ENCODE data around the gene TRMT2B. TPM values are rescaled to one million over a fixed set of nuclear protein-coding genes. Genes with fewer than 3 reads are reported as not detected.

The TRMT2B gene
- polyA plus RNA-seq, 1 donor from 2014 or later: 6.8 TPM

DNA sequence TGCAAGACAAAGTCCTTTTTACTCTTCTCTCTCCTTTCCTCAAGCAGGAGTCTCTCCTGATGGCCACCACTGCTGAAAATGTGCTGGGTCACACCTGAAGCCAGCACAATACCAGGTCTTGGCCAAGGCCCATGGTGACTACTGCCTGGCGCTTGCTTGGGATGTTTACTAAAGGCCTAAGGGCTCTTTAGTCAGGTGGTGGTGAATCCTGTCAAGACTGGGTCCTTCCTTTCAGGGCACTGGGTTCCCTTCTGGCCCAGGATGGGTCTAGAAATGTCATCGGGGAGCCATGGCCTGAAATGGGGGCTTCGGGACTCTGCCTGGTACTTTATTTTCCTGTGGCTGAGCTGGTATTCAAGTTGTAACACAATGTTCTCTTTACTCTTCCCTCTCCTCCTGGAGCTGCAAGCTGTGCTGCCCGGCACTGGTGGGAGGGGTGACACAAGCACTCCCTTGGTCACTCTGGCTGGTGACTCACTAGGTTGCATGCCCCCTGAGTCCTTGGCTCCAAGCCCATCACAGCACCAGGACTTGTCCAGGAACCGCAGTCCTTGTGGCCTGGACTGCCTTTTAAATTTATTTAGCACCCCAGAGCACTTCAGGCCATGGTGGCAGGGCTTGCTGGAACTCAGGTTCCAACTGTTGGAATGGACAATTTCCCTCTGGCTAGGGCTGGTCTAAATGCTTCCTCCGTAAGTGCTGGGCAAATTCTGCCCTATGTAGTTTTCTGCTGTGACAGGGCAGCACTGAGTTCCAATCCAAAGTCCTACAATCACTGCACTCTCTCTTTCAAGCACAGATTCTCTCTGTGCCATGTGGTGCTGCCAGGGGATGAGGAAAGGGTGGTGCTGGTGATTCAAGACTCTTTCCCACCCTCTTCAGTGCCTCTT lies 71.1 kb downstream of the TRMT2B start:
- H4K20me1 ChIP-seq (ENCODE audit: insufficient read depth): no peaks in the 10 kb centered on the region
- H3K9me3 ChIP-seq (ENCODE audit: low read length): no peaks in the 10 kb centered on the region
- no peak overlapping the region for H3K4me3 ChIP-seq (ENCODE audit: low read length)
- no peak overlapping the region for H3K4me2 ChIP-seq (ENCODE audit: low read length)
- no peaks in the 10 kb centered on the region for H3K9me2 ChIP-seq (ENCODE audit: insufficient read depth, low read length)
- H3K27me3 ChIP-seq (ENCODE audit: insufficient read depth, low read depth, low read length): no peaks in the 10 kb centered on the region
- no peaks in the 10 kb centered on the region for H3K79me2 ChIP-seq (replicated peaks; ENCODE audit: insufficient read depth, low read length)
- no peak overlapping the region for H2AFZ ChIP-seq (ENCODE audit: low read depth, low read length)
- no peak overlapping the region for H3K27ac ChIP-seq (ENCODE audit: low read length)
- H3K36me3 ChIP-seq (ENCODE audit: insufficient read depth, low read length): no peaks in the 10 kb centered on the region
- H3K9ac ChIP-seq (ENCODE audit: low read length): no peak overlapping the region
- TF ChIP-seq EP300 (conservative IDR thresholded peaks at IDR 0.05; ENCODE audit: poor library complexity, severe bottlenecking) (no peak), MXI1 (conservative IDR thresholded peaks at IDR 0.05; ENCODE audit: poor library complexity, severe bottlenecking) (no peak), TAF1 (IDR thresholded peaks at IDR 0.05; ENCODE audit: low read depth) (no peak)
- TF ChIP-seq, protein P1, sequence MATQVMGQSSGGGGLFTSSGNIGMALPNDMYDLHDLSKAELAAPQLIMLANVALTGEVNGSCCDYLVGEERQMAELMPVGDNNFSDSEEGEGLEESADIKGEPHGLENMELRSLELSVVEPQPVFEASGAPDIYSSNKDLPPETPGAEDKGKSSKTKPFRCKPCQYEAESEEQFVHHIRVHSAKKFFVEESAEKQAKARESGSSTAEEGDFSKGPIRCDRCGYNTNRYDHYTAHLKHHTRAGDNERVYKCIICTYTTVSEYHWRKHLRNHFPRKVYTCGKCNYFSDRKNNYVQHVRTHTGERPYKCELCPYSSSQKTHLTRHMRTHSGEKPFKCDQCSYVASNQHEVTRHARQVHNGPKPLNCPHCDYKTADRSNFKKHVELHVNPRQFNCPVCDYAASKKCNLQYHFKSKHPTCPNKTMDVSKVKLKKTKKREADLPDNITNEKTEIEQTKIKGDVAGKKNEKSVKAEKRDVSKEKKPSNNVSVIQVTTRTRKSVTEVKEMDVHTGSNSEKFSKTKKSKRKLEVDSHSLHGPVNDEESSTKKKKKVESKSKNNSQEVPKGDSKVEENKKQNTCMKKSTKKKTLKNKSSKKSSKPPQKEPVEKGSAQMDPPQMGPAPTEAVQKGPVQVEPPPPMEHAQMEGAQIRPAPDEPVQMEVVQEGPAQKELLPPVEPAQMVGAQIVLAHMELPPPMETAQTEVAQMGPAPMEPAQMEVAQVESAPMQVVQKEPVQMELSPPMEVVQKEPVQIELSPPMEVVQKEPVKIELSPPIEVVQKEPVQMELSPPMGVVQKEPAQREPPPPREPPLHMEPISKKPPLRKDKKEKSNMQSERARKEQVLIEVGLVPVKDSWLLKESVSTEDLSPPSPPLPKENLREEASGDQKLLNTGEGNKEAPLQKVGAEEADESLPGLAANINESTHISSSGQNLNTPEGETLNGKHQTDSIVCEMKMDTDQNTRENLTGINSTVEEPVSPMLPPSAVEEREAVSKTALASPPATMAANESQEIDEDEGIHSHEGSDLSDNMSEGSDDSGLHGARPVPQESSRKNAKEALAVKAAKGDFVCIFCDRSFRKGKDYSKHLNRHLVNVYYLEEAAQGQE (IDR thresholded peaks at IDR 0.05; ENCODE audit: borderline replicate concordance): no peak
- no peaks in the 10 kb centered on the region for H3F3A ChIP-seq (ENCODE audit: insufficient read depth, low read length, poor library complexity, severe bottlenecking)

- Histone ChIP-seq H3K4me3 (ENCODE audit: low read length) (no peak overlapping the region), H3K27ac (ENCODE audit: low read length) (no peak overlapping the region), H3K36me3 (ENCODE audit: insufficient read depth, low read length) (no peaks in the 10 kb centered on the region), H4K20me1 (ENCODE audit: insufficient read depth) (no peaks in the 10 kb centered on the region), H3F3A (ENCODE audit: insufficient read depth, low read length, poor library complexity, severe bottlenecking) (no peaks in the 10 kb centered on the region), H3K9me3 (ENCODE audit: low read length) (no peaks in the 10 kb centered on the region), H3K27me3 (ENCODE audit: insufficient read depth, low read depth, low read length) (no peaks in the 10 kb centered on the region), H3K9me2 (ENCODE audit: insufficient read depth, low read length) (no peaks in the 10 kb centered on the region), H3K4me2 (ENCODE audit: low read length) (no peak overlapping the region), H2AFZ (ENCODE audit: low read depth, low read length) (no peak overlapping the region), H3K9ac (ENCODE audit: low read length) (no peak overlapping the region), H3K79me2 (replicated peaks; ENCODE audit: insufficient read depth, low read length) (no peaks in the 10 kb centered on the region)
- no peak for TF ChIP-seq TAF1 (IDR thresholded peaks at IDR 0.05; ENCODE audit: low read depth)
- no peak for TF ChIP-seq EP300 (conservative IDR thresholded peaks at IDR 0.05; ENCODE audit: poor library complexity, severe bottlenecking)
- TF ChIP-seq RAD21 (conservative IDR thresholded peaks at IDR 0.05): no peak
- no peak for TF ChIP-seq POLR2AphosphoS5 (IDR thresholded peaks at IDR 0.05)
- no peak for TF ChIP-seq SMC3 (conservative IDR thresholded peaks at IDR 0.05; ENCODE audit: poor library complexity)
- TF ChIP-seq MXI1 (conservative IDR thresholded peaks at IDR 0.05; ENCODE audit: poor library complexity, severe bottlenecking): no peak
- no peak for TF ChIP-seq CTCF (IDR thresholded peaks at IDR 0.05; ENCODE audit: poor library complexity, severe bottlenecking)
- no peak for TF ChIP-seq EZH2 (IDR thresholded peaks at IDR 0.05; ENCODE audit: borderline replicate concordance, insufficient read depth, low read length, poor library complexity, severe bottlenecking)
- TF ChIP-seq, protein P1 (IDR thresholded peaks at IDR 0.05; ENCODE audit: borderline replicate concordance): no peak
These were observed 71.9 kb downstream of the TRMT2B start for GRCh38 chrX:100979881-100980607.

Data from neural cell (in vitro differentiated cells).